ENCODE results near the gene SCNN1B.
"Not testable (repeated sequence)": the region's sequence is repeated elsewhere in the genome, so short reads cannot be mapped to it uniquely, and the experiment has no call there.

Gene SCNN1B

GRCh38 chr16:23389201-23389600, 87.1 kb downstream of the SCNN1B start:
- DNase-seq (ENCODE audit: insufficient read length) = no peak
- no peak for FAIRE-seq
- no peak for TF ChIP-seq POLR2AphosphoS5 (IDR thresholded peaks at IDR 0.05; ENCODE audit: low read depth, low read length)
- no peak for TF ChIP-seq POLR2A (IDR thresholded peaks at IDR 0.05; ENCODE audit: low read depth, low read length)
- no peak for TF ChIP-seq TAF1 (IDR thresholded peaks at IDR 0.05; ENCODE audit: borderline replicate concordance, low read depth, low read length)

DNA sequence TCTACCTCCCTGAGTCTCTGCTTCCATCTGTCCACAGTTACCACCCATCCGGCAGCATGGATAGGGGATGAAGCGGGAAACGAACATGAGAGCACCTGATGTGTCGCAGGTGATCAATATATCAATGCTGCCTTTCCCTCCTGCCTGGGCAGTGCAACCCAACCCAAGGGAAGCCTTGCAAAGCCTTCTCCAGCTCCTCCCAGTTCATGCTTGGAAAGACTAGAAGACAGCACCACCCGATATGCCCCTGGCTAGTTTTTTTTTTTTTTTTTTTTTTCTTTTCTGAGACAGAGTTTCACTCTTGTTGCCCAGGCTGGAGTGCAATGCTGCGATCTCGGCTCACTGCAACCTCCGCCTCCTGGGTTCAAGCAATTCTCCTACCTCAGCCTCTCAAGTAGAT, 87.8 kb downstream of the SCNN1B start:
- DNase-seq (ENCODE audit: insufficient read length); FAIRE-seq: not testable (repeated sequence)

DNA sequence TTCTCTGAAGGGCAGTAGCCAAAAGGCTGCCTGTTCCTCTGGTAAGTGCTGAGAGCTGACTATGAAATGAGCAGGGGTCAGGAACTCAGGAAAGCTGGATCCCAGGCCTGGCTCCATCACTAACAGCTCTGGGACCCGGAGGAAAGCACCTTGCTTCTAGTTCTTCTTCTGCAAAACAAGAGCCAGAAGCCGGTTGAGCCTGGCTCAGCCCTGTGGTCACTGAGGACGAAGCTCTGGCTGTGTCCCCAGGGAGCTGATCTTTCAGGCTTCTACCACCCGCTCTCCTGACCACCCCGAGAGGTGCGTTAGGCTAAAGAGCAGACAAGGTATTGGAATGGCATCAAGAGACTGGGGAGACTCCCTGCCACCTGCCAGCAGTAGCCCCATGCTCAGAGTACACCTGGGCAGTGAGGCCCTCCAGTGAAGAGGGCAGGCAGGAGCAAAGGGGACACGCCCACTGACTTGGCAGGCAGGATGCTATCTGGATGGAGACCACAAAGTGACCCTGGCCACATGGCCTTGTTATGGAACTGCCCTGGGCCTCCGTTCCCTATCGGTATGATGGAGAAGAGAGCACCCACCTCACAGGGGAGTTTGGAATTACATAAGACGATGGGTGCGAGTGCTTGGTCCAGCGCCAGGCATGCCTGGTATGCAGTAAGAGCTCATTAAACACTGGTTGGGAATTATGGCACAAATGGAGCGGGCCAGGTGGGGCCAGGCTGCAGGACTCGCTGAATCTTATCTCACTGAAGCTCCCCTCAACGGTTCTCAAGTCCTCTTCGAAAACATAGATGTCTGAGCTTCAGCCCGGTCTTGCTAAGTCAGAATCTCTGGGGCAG, 89.5 kb downstream of the SCNN1B start:
- DNase-seq (ENCODE audit: insufficient read length) (no peak), FAIRE-seq (no peak)
- TF ChIP-seq POLR2A (IDR thresholded peaks at IDR 0.05; ENCODE audit: low read depth, low read length) (no peak), POLR2AphosphoS5 (IDR thresholded peaks at IDR 0.05; ENCODE audit: low read depth, low read length) (no peak), TAF1 (IDR thresholded peaks at IDR 0.05; ENCODE audit: borderline replicate concordance, low read depth, low read length) (no peak)

DNA sequence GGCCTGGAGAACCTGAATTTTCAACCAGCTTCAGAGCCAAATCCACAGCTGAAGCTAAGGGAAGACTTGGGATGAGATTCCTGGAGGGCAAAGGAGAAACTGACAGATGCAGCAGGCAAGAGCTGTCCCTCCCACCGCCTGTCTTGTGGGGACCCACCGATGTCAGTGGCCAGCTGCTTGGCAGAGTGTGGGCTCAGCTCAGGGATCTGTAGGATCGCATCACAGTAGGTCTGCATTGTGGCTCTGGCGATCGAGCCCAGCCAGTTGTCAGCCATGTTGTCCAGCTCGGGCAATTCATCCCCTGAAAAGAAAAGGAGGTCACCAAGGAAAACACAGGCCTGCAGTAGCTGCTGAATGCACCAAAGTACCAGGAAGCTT, 90.1 kb downstream of the SCNN1B start:
- FAIRE-seq (no peak), DNase-seq (ENCODE audit: insufficient read length) (no peak)
- TF ChIP-seq POLR2A (IDR thresholded peaks at IDR 0.05; ENCODE audit: low read depth, low read length) (no peak), POLR2AphosphoS5 (IDR thresholded peaks at IDR 0.05; ENCODE audit: low read depth, low read length) (no peak), TAF1 (IDR thresholded peaks at IDR 0.05; ENCODE audit: borderline replicate concordance, low read depth, low read length) (no peak)

GRCh38 chr16:23394141-23394831, 92.2 kb downstream of the SCNN1B start:
- TF ChIP-seq POLR2A (IDR thresholded peaks at IDR 0.05; ENCODE audit: low read depth, low read length) = no peak
- TF ChIP-seq POLR2AphosphoS5 (IDR thresholded peaks at IDR 0.05; ENCODE audit: low read depth, low read length) = no peak
- no peak for TF ChIP-seq TAF1 (IDR thresholded peaks at IDR 0.05; ENCODE audit: borderline replicate concordance, low read depth, low read length)
- FAIRE-seq (no peak), DNase-seq (ENCODE audit: insufficient read length) (no peak)

DNA sequence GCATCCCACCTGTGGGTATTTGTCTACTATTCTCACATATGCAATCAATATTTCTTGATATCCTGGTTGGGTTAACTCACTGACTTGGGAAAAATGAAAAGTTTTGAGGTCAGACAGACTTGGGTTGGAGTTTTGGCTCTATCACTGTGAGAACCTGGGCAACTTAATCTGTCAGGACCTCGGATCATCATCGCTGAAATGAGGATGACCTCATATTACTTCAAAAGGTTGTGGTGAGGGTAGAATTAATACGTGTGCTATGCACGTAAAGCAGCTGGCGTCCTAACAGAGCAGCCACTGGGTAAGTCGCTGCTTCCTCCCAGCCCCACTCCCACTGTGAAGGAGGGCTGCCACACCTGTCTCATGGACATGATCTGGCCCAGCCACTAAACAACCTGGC, 93.6 kb downstream of the SCNN1B start:
- no peak for FAIRE-seq
- DNase-seq (ENCODE audit: insufficient read length) = no peak
- TF ChIP-seq POLR2AphosphoS5 (IDR thresholded peaks at IDR 0.05; ENCODE audit: low read depth, low read length) = no peak
- TF ChIP-seq POLR2A (IDR thresholded peaks at IDR 0.05; ENCODE audit: low read depth, low read length) = no peak
- no peak for TF ChIP-seq TAF1 (IDR thresholded peaks at IDR 0.05; ENCODE audit: borderline replicate concordance, low read depth, low read length)

DNA sequence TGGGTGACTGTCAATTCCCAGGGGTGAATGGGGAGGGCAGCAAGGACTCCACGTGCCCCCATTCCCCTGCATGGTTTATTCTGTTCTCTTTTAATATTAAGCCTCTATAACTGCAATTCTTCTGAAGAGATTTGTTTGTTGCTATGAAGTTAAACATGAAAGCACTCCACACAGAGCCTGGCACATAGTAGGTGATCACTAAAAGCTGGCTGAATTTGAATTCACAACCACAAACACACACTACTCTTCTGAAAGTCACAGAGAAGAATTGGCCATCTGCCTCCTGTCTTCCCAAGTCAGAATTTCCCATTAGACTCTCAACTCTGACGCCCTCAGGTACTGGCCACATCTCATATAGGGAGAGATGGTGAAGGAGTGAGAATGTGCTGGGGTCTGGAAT, 95.4 kb downstream of the SCNN1B start:
- TF ChIP-seq TAF1 (IDR thresholded peaks at IDR 0.05; ENCODE audit: borderline replicate concordance, low read depth, low read length) (no peak), POLR2AphosphoS5 (IDR thresholded peaks at IDR 0.05; ENCODE audit: low read depth, low read length) (no peak), POLR2A (IDR thresholded peaks at IDR 0.05; ENCODE audit: low read depth, low read length) (no peak)
- no peak for FAIRE-seq
- DNase-seq (ENCODE audit: insufficient read length) = no peak

DNA sequence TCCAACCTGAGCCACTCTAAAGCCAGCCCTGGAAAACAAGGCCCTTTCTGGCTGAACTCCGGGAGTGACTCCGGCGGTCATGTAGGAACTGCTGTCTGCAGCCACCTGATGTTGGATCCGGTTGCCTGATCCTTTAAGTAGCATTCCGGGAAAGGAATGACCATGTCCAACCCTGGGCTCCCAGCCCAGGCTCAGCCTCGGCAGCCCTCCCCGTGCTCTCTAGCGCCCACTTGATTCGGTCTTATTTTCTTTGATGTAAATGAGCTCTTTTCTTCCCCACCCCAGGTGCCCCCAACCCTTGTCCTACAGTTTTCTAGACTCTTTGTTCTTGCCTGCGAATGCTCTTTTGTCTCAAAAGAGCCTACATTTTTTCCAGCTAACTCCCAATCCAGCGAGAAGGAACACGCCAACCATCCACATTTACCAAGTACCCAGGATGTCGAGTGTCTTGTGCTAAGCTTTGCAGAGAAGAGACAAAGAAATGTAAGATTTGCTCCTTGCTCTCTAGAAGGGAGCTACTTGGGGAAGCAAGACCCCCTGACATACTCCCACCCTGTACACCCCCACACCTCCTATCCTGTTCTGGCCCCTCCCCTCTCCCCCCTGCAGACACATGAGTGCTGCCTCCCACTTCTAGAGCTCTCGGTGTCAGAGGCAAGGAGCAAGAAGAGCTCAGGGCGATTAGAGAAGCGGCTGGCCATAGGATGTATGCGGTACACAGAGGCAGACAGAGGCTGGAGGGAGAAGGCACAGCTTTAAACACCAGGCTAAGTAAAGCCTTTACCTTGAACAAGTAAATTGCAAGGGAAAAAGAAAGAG, 97.1 kb downstream of the SCNN1B start:
- TF ChIP-seq TAF1 (IDR thresholded peaks at IDR 0.05; ENCODE audit: borderline replicate concordance, low read depth, low read length) = no peak
- no peak for FAIRE-seq
- no peak for DNase-seq (ENCODE audit: insufficient read length)

DNA sequence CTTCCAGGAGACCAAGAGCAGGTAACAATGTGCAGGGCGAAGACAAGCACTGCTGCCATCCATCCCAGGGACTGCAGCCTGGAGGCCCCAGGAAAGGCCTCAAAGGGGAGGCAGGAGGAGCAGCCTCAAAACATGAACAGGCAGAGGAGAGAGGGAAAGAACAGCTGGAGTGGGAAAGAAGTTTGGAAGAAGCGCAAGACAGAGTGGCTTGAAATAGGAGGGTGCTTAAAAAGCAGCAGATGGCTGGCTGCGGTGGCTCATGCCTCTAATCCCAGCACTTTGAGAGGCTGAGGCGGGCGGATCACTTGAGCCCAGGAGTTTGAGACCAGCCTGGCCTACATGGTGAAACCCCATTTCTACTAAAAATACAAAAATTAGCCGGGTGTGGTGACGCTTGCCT, 98.3 kb downstream of the SCNN1B start:
- DNase-seq (ENCODE audit: insufficient read length); FAIRE-seq: not testable (repeated sequence)

DNA sequence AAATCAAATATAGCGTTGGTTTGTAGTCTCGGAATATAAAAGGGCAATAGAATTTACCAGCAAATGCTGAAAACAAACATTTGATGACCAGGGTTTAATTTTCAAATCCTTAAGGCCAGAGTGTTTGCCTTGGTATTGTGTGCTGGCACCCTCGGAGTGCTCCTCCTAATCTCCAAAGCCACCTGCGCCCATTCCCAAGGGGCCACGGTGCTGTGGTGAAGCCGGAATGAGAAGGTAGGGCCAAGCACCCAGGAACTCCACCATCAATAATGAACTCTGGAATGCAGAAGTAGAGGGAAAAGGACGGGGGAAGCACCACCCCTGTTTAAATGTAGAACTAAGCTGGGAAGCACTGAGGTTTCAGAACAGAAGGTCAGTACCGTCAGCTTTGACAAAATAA, 99.0 kb downstream of the SCNN1B start:
- DNase-seq (ENCODE audit: insufficient read length) (no peak), FAIRE-seq (no peak)
- TF ChIP-seq POLR2A (IDR thresholded peaks at IDR 0.05; ENCODE audit: low read depth, low read length) = no peak
- no peak for TF ChIP-seq TAF1 (IDR thresholded peaks at IDR 0.05; ENCODE audit: borderline replicate concordance, low read depth, low read length)
- no peak for TF ChIP-seq POLR2AphosphoS5 (IDR thresholded peaks at IDR 0.05; ENCODE audit: low read depth, low read length)

GRCh38 chr16:23402100-23402499, 100.0 kb downstream of the SCNN1B start:
- TF ChIP-seq TAF1 (IDR thresholded peaks at IDR 0.05; ENCODE audit: borderline replicate concordance, low read depth, low read length) = no peak
- TF ChIP-seq POLR2AphosphoS5 (IDR thresholded peaks at IDR 0.05; ENCODE audit: low read depth, low read length) = no peak
- TF ChIP-seq POLR2A (IDR thresholded peaks at IDR 0.05; ENCODE audit: low read depth, low read length) = no peak
- FAIRE-seq = no peak
- no peak for DNase-seq (ENCODE audit: insufficient read length)

DNA sequence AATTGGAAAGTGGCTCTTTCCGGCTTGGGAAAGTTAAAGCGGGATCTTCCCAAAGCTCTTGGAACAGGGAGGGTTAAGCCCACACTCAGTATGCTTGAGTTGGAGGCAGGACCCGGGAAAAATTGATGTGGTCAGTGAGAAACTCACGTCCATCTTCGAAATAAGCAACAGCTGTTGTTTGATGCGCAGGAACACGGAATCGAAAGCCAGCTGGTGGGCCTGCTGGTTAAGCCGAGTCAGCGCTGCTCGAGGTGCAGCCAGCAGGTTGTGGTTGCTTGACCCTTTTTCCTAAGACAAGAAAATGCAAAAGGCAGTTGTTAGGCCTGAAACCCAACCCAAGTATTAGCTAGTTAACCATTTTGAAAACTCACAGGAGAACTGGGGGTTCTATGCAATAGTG, 101.4 kb downstream of the SCNN1B start:
- DNase-seq (ENCODE audit: insufficient read length) (no peak), FAIRE-seq (no peak)
- TF ChIP-seq POLR2AphosphoS5 (IDR thresholded peaks at IDR 0.05; ENCODE audit: low read depth, low read length) = no peak
- no peak for TF ChIP-seq TAF1 (IDR thresholded peaks at IDR 0.05; ENCODE audit: borderline replicate concordance, low read depth, low read length)
- no peak for TF ChIP-seq POLR2A (IDR thresholded peaks at IDR 0.05; ENCODE audit: low read depth, low read length)

Measured in GM12892 (cell line).